Activated T-cell treated with anti-CD3 and anti-CD28 coated beads for 4 hours (primary cell): ENCODE results near the gene KLK12.
A peak's percentile ranks its signal among the peaks of the same experiment; 100 is the strongest.

Experiments used
- DNase-seq: peaks from one replicate; pipeline ENCODE4 v3.0.0-alpha.2; 2020

KLK12 gene

DNA sequence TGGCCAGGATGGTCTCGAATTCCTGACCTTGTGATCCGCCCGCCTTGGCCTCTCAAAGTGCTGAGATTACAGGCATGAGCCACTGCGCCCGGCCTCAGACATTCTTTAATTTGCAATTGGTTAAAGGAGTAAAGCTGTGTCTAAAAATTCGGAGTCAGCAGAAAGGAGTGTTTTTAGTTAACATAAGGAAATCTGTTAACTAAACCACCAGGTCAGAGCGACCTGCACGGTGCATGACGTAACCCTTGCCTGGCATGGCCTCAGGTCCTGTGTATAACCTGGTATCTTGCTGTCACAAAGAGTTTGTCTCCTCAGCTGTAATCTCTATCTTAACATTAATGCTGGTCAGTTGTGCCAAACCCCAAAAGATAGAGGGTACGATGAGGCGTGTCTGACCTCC, 9.5 kb upstream of the KLK12 start:
- no peak for DNase-seq

DNA sequence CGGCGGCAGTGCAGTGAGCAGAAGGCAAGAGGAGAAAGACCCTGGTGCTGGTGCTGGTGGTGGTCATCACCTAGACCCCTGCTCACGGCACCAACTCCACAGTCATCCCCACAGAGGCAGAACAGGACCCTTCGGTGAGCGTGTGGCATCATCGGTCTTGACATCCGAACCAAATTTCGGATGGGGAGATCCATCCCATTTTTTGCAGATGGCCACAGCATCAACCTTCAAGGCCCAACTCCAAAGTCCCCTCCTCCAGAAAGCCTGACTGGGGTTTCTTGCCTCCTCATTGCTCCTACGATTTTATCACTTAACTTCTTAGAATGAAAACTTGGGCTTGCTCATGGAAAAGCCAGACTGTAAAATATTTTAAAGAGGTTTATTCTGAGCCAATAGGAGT, 8.7 kb upstream of the KLK12 start:
- no peak for DNase-seq

DNA sequence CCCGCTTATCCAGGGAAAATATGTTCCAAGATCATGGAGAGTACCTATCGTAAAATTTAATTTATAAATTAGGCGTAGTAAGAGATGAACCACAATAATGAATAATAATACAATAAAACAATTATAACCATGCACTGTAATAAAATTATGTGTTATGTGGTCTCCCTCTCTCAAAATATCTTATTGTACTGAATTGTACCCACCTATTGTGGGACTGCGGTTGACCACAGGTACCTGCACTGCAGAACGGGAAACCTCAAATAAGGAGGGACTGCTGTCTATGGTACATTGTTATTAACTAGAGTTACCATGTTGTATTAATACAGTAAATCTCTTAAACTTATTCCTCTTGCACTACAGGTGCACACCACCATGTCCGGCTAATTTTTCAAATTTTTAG, 5.3 kb upstream of the KLK12 start:
- no peak for DNase-seq

DNA sequence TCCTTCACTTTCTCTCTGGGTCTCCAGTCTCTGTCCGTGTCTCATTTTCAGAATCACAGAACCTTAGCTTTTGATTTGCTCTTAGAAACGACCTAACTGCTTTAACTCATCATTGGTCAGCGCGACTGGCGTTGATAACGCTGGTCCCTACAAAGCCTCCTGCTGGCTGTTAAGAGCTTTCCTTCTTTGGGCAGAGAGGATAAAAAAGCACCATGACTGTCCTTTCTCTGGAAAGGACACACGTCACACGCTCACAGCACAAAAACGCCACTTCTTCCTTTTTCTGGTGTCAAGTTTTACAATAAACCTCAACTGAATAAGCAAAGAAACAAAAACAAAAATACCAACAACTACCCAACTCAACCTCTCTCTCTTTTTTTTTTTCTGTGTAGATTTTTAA, 1.7 kb upstream of the KLK12 start:
- no peak for DNase-seq

DNA sequence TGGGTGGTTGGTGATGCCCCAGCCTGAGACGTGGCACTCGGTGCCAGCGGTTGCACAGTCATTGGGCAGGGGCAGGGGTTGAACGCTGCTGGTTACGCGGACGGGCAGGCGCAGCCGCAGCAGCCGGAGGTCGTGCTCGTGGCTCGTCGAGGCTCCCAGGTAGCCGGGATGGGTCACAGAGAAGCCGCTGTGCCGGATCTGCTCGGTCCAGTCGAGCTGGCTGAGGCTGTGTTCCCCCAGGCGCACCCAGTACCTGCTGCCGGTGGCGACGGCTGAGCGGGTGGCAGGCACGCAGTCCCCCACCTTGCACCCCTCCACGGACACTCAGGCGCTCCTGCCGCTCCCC, 2.9 kb downstream of the KLK12 start:
- no peak for DNase-seq

DNA sequence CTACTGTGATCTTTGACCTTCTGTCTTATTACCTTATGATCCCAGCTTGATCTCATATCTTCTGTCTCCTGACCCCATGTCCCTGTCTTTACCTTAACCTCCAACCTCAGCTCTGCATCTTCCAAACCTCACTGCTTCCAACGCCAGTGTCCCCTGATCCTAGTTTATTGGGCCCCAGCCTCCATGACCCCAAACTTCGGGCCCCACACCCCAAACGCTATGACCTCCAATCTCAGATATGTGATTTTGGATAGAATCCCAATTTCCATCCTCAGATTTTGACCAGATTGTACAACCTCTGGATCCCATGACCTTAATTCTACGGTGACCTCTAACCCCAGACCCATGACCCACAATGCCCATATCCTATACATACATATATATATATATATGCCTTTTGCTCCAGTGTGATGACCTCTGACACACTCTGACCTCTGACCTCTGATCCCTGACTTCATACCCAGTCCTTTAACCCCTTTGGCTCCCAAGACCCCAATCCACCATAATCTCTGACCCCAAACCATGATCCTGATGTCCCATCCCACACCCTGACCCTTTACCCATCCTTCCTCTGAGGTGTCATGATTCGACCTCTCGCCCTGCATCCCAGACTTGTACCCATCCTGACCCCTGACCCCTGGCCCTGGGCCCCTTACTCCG, 3.5 kb downstream of the KLK12 start:
- no peak for DNase-seq

DNA sequence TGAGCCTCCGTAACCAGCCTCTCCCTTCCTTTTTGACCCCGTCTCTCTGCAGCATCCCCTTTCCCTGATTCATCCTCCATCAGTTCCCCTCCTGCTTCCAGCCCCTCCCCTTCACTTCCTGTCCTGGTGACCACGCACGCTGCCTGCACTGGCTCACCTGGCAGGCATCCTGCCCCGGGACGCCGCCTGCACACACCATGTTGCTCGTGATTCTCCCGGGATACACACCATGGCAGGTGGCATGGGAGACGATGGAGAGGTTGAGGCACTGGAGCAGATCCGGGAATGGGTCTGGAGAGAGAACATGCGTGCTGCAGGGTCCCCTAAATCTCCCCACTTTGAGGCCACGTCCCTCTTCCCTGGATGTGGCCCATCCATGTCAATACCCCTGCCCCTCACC, 4.2 kb downstream of the KLK12 start:
- no peak for DNase-seq

DNA sequence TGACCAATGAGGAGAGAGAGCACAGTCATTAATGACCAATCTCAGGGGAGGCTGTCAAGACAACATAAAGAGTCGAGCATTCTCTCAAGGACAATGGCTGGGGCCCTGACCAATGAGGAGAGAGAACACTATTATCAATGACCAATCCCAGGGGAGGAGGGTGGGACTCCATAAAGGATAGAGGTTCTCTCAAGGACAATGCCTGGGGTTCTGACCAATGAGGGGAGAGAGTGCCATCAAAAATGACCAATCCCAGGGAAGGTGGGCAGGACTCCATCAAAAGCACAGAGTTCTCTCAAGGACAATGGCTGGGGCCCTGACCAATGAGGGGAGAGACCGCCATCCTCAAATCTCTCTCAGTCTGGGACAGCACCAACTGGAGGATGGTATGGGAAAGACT, 5.1 kb downstream of the KLK12 start:
- DNase-seq, result no peak

DNA sequence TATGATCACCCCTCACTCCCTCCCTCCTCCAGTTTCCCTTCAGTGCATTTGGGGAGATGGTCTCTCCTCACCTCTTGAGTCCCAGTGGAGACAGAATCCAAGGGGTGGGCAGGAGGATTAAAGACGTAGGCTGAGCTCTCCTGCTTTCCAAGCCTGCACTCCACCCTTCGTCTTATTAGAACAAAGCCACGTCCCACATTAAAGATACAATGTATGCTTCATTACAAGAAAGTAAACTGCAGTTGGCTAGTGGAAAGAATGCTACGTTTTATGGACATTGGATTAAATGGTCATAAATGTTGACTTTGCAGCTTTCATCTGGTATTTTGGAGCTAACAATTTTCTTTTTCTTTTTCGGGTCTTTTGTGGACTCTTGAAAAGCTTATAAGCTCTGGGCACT, 6.9 kb downstream of the KLK12 start:
- DNase-seq, result no peak

DNA sequence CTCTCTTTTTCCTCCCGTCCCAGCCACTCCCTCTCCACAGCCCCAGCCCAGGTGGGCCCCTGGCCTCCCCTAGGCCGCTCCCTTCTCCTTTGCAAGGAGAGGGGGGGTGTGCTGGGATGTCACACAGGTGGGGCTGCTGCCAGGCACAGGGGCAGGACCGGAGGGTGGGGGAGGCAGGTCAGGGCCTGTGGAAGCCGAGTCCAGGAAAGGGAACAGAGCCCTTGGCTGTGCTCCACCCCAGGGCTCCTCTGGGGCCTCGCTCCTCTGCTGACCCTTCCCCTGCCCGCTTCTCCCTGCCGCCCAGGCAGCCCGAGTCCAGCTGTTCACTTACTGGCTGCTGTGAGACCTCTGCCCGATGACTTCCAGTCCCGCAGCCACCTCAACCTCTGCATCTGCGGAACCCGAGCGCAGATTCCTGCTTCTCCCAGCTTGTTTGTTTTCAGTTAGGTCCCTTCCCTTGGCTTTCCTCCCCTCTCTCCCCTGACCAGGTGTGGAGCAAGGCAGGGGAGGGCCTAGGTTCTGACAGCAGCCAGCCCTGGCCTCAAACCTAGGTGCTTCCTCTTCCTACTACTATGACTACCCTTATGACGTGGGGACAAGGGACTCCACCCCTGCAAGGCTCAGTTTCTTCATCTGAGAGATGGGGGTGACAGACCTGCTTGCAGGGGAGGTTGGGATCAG, 7.5 kb downstream of the KLK12 start:
- DNase-seq, result no peak

DNA sequence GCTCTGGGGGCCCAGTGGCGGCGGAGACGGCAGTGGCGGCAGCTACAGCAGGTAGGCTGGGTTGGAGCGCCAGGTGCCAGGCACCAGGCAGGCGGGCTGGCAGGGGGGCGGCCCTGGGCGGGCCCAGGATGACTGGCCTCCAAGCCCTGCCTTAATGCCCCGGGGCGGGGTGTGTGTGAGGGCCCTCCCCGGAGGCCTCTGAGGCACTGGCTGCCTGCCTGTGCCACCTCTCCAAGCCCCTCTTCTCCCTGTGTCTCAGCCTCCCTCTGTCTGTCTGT, 8.3 kb downstream of the KLK12 start, which contains the start of gene KLK11:
Gene KLK11 (minus strand): TSS at position 63 of the 278 bp plus-strand sequence. CDS start 985 bp downstream, outside the sequence.
- no peak for DNase-seq

DNA sequence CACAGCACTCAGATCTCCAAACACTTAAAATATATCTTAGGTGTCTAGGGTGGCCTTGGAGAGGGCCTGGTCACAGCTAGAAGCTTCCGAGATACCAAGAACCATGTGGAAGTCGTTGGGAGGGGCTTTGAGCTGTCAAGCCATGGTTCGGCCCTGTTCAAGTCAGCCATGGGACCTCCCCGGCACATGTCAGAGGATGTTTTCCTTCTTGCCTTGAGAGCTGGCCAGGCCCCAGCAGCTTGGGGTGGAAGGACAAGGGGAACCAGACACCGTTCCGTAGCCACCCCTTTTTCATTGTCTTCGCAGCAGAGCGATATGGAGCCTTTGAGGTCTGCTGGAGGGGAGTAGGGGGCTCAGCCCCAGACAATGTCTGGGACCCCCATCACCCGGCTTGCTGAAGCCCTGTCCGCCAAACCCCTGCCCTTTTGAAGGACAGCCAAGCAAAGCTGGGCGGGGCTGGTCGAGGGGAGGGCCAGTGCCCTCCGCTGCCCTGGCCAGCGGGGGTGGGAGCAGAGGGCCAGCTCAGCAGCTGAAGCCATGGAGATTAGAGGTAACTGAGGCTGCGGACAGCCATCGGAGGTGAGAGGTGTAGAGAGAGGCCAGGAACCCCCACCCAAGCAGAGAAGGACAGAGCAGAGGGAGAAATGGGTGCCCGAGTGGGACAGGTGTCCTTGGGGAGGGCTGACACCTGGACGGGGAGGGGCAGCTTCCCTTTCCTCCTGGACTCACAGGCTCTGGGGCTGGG, 8.8 kb downstream of the KLK12 start:
- no peak for DNase-seq

DNA sequence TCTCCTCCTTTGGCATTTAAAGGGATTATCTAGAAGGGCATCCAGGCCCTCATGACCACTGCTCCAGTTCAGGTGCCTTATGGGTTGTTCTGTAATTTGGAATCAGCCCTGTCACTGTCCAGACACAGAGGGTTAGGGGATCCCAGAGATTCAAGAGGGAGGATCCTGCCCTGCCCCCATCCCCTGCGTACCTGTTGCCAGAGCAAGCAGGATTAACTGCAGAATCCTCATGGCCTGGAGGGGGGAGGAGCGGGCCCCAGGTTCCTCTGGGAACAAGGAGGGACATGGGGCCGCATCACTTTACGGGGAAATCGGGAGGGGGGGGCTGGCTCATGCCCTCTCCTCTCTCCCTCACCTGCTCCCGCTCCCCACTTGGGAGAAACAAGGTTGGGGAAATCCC, 9.4 kb downstream of the KLK12 start:
- DNase-seq, result no peak

DNA sequence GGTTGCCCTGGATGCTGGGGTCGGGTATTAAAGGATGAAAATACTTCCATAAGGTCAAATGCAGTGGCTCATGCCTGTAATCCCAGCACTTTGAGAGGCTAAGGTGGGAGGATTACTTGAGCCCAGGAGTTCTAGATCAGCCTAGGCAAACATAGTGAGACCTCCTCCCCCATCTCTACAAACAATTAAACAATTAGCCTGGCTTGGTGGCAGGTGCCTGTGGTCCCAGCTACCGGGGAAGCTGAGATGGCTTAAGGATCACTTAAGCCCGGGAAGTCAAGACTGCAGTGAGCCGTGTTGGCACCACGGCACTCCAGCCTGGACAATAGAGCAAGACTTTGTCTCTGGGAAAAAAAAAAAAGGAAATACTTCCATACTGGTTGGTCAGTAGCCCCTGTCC, 9.9 kb downstream of the KLK12 start:
- DNase-seq, result no peak

DNA sequence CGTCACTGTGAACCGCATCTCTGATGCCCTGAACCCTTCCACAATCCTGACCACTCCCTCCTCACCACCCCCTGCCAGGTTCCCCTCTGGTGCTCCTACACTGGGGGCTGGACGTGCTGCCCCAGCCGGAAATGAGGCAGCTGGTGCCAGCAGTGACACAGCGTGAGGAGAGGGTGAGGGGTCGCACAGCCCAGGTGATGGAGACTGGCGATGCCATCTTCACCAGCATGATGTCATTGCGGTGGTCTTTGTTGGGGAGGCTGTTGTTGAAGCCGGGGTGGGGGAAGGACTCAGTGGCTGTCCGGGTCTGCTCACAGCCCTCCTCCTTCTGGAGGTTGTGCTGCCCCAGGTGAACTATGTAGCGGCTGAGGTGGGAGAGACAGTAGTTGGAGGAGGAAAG, 10.9 kb downstream of the KLK12 start:
- DNase-seq, result no peak

DNA sequence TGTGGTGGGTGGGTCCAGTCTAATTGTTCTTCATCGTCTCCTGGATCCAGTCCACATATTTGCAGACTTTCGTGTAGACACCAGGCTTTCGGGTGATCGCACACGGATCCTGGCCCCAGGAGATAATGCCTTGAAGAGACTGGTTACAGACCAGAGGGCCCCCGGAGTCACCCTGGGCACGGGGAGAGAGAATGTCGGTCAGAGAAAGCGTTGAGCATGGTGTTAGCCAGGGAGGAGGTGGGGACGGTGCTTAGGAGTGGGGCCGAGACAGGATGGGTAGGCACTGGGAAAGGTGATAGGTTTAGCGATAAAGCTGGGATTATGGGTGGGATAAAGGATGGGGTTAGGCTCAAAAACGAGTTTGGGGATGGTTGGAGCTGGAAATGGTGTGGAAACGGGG, 12.3 kb downstream of the KLK12 start:
- no peak for DNase-seq

DNA sequence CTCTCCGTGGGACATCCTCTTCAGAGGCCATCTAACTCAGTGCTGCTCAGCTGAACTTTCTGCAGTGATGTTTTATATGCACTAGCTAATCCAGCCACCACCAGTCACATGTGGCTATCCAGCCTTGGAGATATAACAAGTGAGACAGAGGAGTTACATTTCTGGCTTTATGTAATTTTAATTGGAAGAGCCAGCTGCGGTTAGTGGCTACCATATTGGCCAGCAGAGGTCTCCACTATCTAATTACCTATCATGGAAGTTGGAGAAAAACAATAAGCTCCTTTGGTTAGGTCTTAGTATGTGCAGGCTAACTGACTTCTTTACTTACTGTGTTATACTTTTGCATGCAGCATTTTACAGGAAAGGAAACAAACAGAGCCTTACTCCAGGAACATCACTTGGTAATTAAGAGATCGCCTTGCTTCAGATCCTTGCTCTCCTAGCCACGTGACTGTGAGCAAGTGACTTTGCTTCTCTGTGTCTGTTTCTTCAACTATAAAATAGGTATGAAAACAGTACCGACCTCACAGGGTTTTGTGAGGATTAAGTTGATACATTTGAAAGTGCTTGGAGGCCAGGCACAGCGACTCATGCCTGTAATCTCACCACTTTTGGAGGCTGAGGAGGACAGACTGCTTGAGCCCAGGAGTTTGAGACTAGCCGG, 13.7 kb downstream of the KLK12 start:
- DNase-seq, result no peak

DNA sequence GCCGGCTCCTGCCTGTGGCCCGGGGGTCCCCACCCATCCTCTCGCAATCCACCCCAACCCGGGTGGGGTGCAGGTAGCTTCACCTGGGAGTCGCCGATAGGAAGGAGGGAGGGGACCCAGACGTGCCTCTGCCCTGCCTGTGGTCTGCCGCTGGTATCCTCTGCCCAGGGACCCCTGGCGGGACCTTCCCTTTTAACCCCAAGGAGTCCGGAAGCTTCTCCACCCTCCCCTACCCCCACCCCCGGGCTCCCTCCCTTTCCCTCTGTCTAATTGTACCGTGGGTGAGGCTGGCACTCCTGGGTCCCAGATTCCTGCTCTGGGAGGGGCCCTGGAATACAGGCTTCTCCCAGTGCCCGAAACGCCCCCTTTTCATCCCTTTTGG, 15.3 kb downstream of the KLK12 start, which contains the start of gene KLK10:
Gene KLK10 (minus strand): TSS at position 166 of the 382 bp plus-strand sequence. CDS start 579 bp downstream, outside the sequence.
- DNase-seq, result no peak

DNA sequence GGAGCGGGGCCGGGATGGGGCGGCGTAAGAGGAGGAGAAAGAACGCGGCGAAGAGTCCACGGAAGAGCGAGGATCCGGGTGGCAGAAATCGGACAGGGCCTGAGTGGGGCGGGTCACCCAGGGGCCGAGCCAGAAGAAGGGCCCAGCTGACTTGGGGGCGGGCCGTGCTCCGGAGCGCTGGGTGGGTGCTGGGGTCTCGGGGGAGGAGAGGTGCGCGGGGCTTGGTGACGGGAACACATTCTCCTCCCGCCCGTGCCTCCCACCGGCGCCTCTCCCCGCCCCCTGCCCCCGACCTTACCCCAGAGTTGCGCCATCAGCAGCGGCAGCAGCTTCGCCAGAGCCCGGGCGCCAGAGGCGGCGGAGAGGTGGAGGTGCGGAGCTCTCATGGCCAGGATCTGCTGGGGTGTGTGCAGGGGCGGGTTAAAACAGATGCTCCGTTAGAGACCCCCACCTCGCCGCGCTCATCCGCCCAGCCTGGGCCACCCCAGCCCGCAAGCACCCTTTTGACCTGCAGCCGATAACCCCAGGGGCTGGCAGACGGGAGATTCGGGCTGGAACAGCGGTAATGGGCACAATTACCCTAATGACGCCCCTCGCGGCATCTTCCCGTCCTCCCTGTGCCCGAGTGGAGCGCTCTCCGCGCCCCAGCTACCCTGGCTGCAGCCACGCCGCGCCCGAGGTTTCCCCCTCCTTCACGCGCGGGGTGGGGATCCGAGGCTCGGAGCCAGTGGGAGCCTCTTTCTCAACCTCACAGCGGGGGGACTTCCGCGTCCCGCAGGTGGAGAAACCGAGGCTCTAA, 15.9 kb downstream of the KLK12 start:
- no peak for DNase-seq

DNA sequence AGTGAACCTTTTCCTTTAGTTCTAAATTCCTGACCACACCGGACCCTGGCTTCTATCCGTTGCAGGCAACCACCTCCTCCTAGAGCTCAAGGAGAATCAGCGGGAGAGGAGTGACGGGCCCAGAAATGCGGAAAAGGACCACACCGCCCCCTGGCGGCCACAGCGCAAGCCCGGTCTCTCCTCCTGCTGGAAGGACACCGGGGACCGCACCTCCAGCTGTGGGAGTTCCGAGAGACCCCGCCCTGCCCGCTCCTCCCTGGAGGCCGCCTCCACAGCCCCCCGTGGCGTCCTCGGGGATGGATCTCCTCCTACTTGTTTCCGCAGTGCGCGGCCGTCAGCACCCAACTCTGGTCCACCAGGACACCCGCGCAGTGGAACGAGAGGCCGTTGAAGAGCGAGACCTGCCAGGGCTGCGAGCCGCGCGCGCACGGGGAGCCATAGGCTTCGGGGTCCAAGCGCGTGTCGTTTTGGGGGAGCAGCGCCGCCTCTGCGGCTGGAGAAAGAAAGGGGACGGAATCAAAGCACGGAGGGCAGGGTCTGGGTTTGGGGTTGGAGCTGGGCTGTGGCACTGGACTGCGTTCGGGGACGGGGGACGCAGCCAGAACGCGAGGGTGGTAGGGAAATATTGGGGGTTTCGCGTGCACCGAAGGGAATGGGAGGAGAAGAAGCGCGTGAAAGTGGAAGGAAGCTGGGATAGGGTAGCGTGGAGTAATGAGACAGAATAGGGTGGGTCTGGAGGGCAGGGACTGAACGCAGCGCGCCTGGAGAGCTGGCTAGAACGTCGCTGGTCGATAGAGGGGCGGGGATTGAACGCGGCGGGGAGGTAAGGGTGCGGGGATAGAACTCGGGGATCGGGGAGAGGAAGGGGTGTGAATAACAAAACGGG, 17.8 kb downstream of the KLK12 start:
- peak; percentile 49 for DNase-seq

DNA sequence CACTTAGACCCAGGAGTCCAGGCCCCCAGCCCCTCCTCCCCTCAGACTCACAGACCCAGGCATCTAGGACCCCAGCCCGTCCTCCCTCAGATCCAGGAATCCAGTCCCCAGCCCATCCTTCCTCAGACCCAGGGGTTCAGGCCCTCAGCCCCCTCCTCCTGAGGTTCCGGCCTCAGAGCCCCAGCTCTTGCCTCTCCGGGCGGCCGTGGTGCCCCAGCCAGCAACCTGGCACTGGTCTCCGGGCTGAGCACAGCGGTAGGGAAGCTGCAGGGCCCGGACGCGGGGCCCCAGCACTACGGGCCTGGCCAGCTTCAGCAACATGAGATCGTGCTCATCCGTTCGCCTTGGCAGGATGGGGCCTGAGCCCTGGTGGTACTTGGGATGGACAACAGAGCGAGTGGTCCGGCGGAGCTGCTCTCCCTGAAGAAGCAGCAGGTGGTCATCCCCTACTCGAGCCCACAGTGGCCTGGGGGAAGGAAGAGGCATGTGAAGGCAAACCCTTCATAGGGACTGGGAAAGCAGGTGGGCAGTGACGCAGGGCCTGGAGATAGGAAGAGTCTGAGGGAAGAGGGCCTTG, 19.0 kb downstream of the KLK12 start:
- no peak for DNase-seq

DNA sequence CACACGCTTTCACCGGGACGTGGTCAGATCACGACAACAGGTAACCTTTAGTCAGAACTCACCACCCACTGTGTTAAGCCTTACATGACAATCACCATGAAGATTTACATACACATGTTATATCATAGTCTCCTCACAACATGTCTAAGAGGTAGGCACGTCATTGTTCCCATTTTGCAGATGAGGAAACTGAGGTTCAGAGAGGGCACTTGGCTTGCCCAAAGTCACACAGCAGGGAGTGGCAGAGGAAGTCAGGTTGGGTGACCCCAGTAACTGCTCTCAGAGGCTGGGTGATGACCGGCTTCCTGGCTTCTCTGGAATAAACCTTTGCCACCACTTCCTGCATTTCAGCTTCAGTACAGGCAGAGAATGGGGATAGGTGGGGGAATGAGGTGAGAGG, 20.6 kb downstream of the KLK12 start:
- no peak for DNase-seq
